Cardiac fibroblast (primary cell): Measurements from ENCODE around the gene C16orf95.
"Not testable (repeated sequence)": the region's sequence is repeated elsewhere in the genome, so short reads cannot be mapped to it uniquely, and the experiment has no call there.

Source experiments
- DNase-seq, 2 donors: peaks; one replicate each; pipeline versions ENCODE4 v3.0.0 to v3.0.0-alpha.2; 2010; ENCODE audit warnings: low read depth in 2 of 2
- H3K4me3 ChIP-seq, 2 donors: replicated peaks in 1 of 2; 1 replicate in 1 of 2; 2 replicates in 1 of 2; pipeline ENCODE4 v1.5.1; 2011; ENCODE audit warnings: low read depth in 2 of 2, low read length in 2 of 2, mild to moderate bottlenecking in 2 of 2, moderate library complexity in 1 of 2
- CTCF ChIP-seq: IDR thresholded peaks from one replicate; pipeline ENCODE4 v1.5.1; 2011; ENCODE audit warnings: low read depth, mild to moderate bottlenecking, low read length, inconsistent platforms

Gene C16orf95

GRCh38 chr16:87264634-87265033 is 52.6 kb downstream of the C16orf95 start:
- no peak for TF ChIP-seq CTCF
- H3K4me3 ChIP-seq = no peak overlapping the region
- no peak for DNase-seq

- no peak overlapping the region for H3K4me3 ChIP-seq
- no peak for TF ChIP-seq CTCF
- no peak for DNase-seq
Observed at GRCh38 chr16:87263418-87264052, 53.7 kb downstream of the C16orf95 start.

GRCh38 chr16:87259431-87259830 is 57.8 kb downstream of the C16orf95 start:
- no peak for TF ChIP-seq CTCF
- no peak for DNase-seq
- H3K4me3 ChIP-seq = no peak overlapping the region

- not testable (repeated sequence) for DNase-seq, H3K4me3 ChIP-seq
Observed at GRCh38 chr16:87258653-87259052, 58.5 kb downstream of the C16orf95 start.

- no peak for DNase-seq
- H3K4me3 ChIP-seq = no peak overlapping the region
- no peak for TF ChIP-seq CTCF
Observed at GRCh38 chr16:87255866-87256265, 61.3 kb downstream of the C16orf95 start.

- no peak for TF ChIP-seq CTCF
- DNase-seq = no peak
- H3K4me3 ChIP-seq = no peak overlapping the region
Observed at GRCh38 chr16:87254734-87255133, 62.5 kb downstream of the C16orf95 start.

- TF ChIP-seq CTCF = no peak
- no peak for DNase-seq
- no peak overlapping the region for H3K4me3 ChIP-seq
Observed at GRCh38 chr16:87254296-87254695, 62.9 kb downstream of the C16orf95 start.
